H1 (cell line): ENCODE data around the gene NEDD4. TPM values are rescaled to one million over a fixed set of nuclear protein-coding genes. Genes with fewer than 3 reads are reported as not detected.

Experiments used
- CTCF ChIA-PET: fragments of 300-600 bp; sonication (Branson Sonifier 250); formaldehyde crosslinking; loops from one replicate; lab custom pipeline; 2021; ENCODE audit not compliant: partially characterized antibody; lab: Charles Lee
- POLR2A ChIA-PET: fragments of 300-600 bp; sonication (Branson Sonifier 250); formaldehyde crosslinking; loops from one replicate; lab custom pipeline; 2021; ENCODE audit warnings: inconsistent platforms; ENCODE audit not compliant: partially characterized antibody; lab: Charles Lee
- DNase-seq, 2 experiments: peaks; one replicate each; pipeline versions ENCODE4 v3.0.0 to v3.0.0-alpha.2; 2010 to 2022; ENCODE audit warnings: low spot score in 2 of 2, low read depth in 1 of 2, mixed read lengths in 1 of 2
- FAIRE-seq: peaks from 2 replicates; lab custom pipeline; 2011; peaks lifted over from hg19 to GRCh38; lab: Jason Lieb, UNC
- H2AFZ ChIP-seq: 2 replicates; pipeline ENCODE4 v1.8.1; 2012; ENCODE audit warnings: low read length, inconsistent platforms
- H2AK5ac ChIP-seq: 2 replicates; pipeline ENCODE4 v1.6.1; 2013; ENCODE audit warnings: low read depth, low read length
- H2BK120ac ChIP-seq: replicated peaks from 2 replicates; pipeline ENCODE3; 2013; ENCODE audit warnings: low read depth, low read length, inconsistent platforms
- H2BK12ac ChIP-seq: 2 replicates; pipeline ENCODE4 v1.6.1; 2013; ENCODE audit warnings: low read depth, low read length
- H2BK15ac ChIP-seq: 2 replicates; pipeline ENCODE4 v1.6.1; 2013; ENCODE audit warnings: low read length
- H2BK20ac ChIP-seq: 2 replicates; pipeline ENCODE4 v1.6.1; 2013; ENCODE audit warnings: low read length
- H2BK5ac ChIP-seq: 2 replicates; pipeline ENCODE4 v1.6.1; 2013; ENCODE audit warnings: low read depth, low read length
- H3K14ac ChIP-seq: 2 replicates; pipeline ENCODE4 v1.6.1; 2013; ENCODE audit warnings: inconsistent platforms; ENCODE audit not compliant: insufficient read length
- H3K18ac ChIP-seq: 2 replicates; pipeline ENCODE4 v1.6.1; 2013; ENCODE audit warnings: low read length; ENCODE audit errors: extremely low read depth
- H3K23ac ChIP-seq: 2 replicates; pipeline ENCODE4 v1.6.1; 2013; ENCODE audit warnings: inconsistent platforms; ENCODE audit not compliant: insufficient read length
- H3K23me2 ChIP-seq: 2 replicates; pipeline ENCODE4 v1.6.1; 2013; ENCODE audit warnings: low read depth, low read length
- H3K27ac ChIP-seq: 2 replicates; pipeline ENCODE4 v1.6.1; 2011; ENCODE audit warnings: low read depth, low read length, inconsistent platforms
- H3K27me3 ChIP-seq, 4 experiments: replicated peaks in 1 of 4; 1 replicate in 1 of 4; 2 replicates in 3 of 4; pipeline versions ENCODE4 v1.6.1 to v1.8.1; 2011 to 2013; ENCODE audit warnings: low read length in 3 of 4, mild to moderate bottlenecking in 3 of 4, inconsistent platforms in 2 of 4, mixed read lengths in 2 of 4, moderate library complexity in 1 of 4; ENCODE audit not compliant: control insufficient read depth in 3 of 4, insufficient read depth in 3 of 4; ENCODE audit errors: extremely low read depth in 1 of 4
- H3K36me3 ChIP-seq, 4 experiments: 2 replicates each; pipeline versions ENCODE4 v1.6.1 to v1.8.1; 2011 to 2013; ENCODE audit warnings: mild to moderate bottlenecking in 4 of 4, low read length in 3 of 4, moderate library complexity in 2 of 4, control low read depth in 1 of 4, inconsistent platforms in 1 of 4; ENCODE audit not compliant: insufficient read depth in 4 of 4, control insufficient read depth in 2 of 4
- H3K4ac ChIP-seq: replicated peaks from 2 replicates; pipeline ENCODE3; 2013; ENCODE audit warnings: low read length, low read depth, mixed read lengths, inconsistent platforms; ENCODE audit not compliant: insufficient read length
- H3K4me1 ChIP-seq, 4 experiments: replicated peaks in 1 of 4; 1 replicate in 1 of 4; 2 replicates in 3 of 4; pipeline versions ENCODE4 v1.6.1 to v1.8.1; 2011 to 2013; ENCODE audit warnings: low read length in 3 of 4, inconsistent platforms in 2 of 4, mixed read lengths in 1 of 4; ENCODE audit not compliant: insufficient read depth in 4 of 4, control insufficient read depth in 3 of 4
- H3K4me2 ChIP-seq, 2 experiments: 2 replicates each; pipeline versions ENCODE4 v1.6.1 to v1.8.1; 2011 to 2013; ENCODE audit warnings: low read depth in 2 of 2, low read length in 2 of 2, control low read depth in 1 of 2, inconsistent platforms in 1 of 2, mild to moderate bottlenecking in 1 of 2; ENCODE audit not compliant: insufficient read depth in 1 of 2
- H3K4me3 ChIP-seq, 4 experiments: fragments of 200-600, 300-600 bp in 1 of 4; sonication (generic), shearing (Covaris generic), sonication (Bioruptor Twin) in 1 of 4; 2 replicates each; pipeline versions ENCODE4 v1.5.1 to v1.8.1; 2011 to 2016; ENCODE audit warnings: low read length in 4 of 4, low read depth in 3 of 4, control low read depth in 2 of 4, inconsistent platforms in 2 of 4, mild to moderate bottlenecking in 2 of 4, mixed read lengths in 1 of 4, moderate library complexity in 1 of 4; ENCODE audit not compliant: insufficient read depth in 2 of 4; ENCODE audit errors: extremely low read depth in 1 of 4
- H3K56ac ChIP-seq: replicated peaks from 2 replicates; pipeline ENCODE3; 2013; ENCODE audit warnings: low read depth, mild to moderate bottlenecking, mixed read lengths, low read length, inconsistent platforms; ENCODE audit not compliant: insufficient read length
- H3K79me1 ChIP-seq: 2 replicates; pipeline ENCODE4 v1.6.1; 2013; ENCODE audit warnings: low read depth, low read length, control low read depth
- H3K79me2 ChIP-seq, 2 experiments: 2 replicates each; pipeline versions ENCODE4 v1.6.1 to v1.8.1; 2012 to 2013; ENCODE audit warnings: low read length in 2 of 2, mild to moderate bottlenecking in 2 of 2, inconsistent platforms in 1 of 2; ENCODE audit not compliant: insufficient read depth in 2 of 2, control insufficient read depth in 1 of 2
- H3K9ac ChIP-seq, 4 experiments: replicated peaks in 1 of 4; 1 replicate in 1 of 4; 2 replicates in 3 of 4; pipeline versions ENCODE4 v1.6.1 to v1.8.1; 2011 to 2013; ENCODE audit warnings: low read depth in 3 of 4, low read length in 3 of 4, control low read depth in 2 of 4, mild to moderate bottlenecking in 2 of 4, moderate library complexity in 2 of 4, inconsistent platforms in 1 of 4; ENCODE audit errors: extremely low read depth in 1 of 4
- H3K9me3 ChIP-seq, 2 experiments: 2 replicates each; pipeline versions ENCODE4 v1.6.1 to v1.8.1; 2012 to 2013; ENCODE audit warnings: mild to moderate bottlenecking in 2 of 2, moderate library complexity in 2 of 2, control low read depth in 1 of 2, inconsistent platforms in 1 of 2, low read depth in 1 of 2, low read length in 1 of 2, mixed read lengths in 1 of 2; ENCODE audit not compliant: insufficient read depth in 2 of 2
- H4K20me1 ChIP-seq, 2 experiments: replicated peaks in 1 of 2; 2 replicates each; pipeline versions ENCODE3 to v1.8.1; 2011 to 2013; ENCODE audit warnings: inconsistent platforms in 2 of 2, low read length in 2 of 2, mild to moderate bottlenecking in 1 of 2; ENCODE audit not compliant: insufficient read depth in 2 of 2, control insufficient read depth in 1 of 2
- H4K5ac ChIP-seq: 2 replicates; pipeline ENCODE4 v1.6.1; 2013; ENCODE audit warnings: low read length, low read depth, mixed read lengths, inconsistent platforms; ENCODE audit not compliant: insufficient read length
- H4K8ac ChIP-seq: 2 replicates; pipeline ENCODE4 v1.8.0; 2013; ENCODE audit warnings: mild to moderate bottlenecking, moderate library complexity, low read length, inconsistent platforms; ENCODE audit not compliant: insufficient read depth; ENCODE audit errors: extremely low read depth
- H4K91ac ChIP-seq: replicated peaks from 2 replicates; pipeline ENCODE3; 2013; ENCODE audit warnings: low read length, mixed read lengths, inconsistent platforms; ENCODE audit not compliant: insufficient read length
- EGR1 ChIP-seq: IDR thresholded peaks from 2 replicates; pipeline ENCODE4 v1.6.1; 2011; ENCODE audit warnings: low read depth, low read length, borderline replicate concordance
- EZH2 ChIP-seq: fragments of 200-600 bp; sonication (generic); IDR thresholded peaks from 2 replicates; pipeline ENCODE4 v1.7.1; 2012; ENCODE audit warnings: low read depth, mild to moderate bottlenecking, moderate library complexity, low read length, inconsistent platforms; ENCODE audit not compliant: severe bottlenecking
- GABPA ChIP-seq: IDR thresholded peaks from 2 replicates; pipeline ENCODE4 v1.6.1; 2011; ENCODE audit warnings: mild to moderate bottlenecking, low read length, moderate library complexity, borderline replicate concordance; ENCODE audit not compliant: insufficient read depth
- KDM1A ChIP-seq: fragments of 200-600, 300-600 bp; sonication (generic); IDR thresholded peaks from 2 replicates; pipeline ENCODE4 v1.7.1; 2016; ENCODE audit warnings: mild to moderate bottlenecking, low read length, borderline replicate concordance
- KDM4A ChIP-seq: IDR thresholded peaks from one replicate; pipeline ENCODE4 v1.7.1; 2012; ENCODE audit warnings: low read depth, mild to moderate bottlenecking, moderate library complexity, low read length, inconsistent platforms; ENCODE audit not compliant: severe bottlenecking
- PHF8 ChIP-seq: fragments of 200-600 bp; sonication (generic); conservative IDR thresholded peaks from 2 replicates; pipeline ENCODE4 v1.7.1; 2012; ENCODE audit warnings: low read depth, mild to moderate bottlenecking, inconsistent platforms, low read length, moderate library complexity
- RBBP5 ChIP-seq: IDR thresholded peaks from 2 replicates; pipeline ENCODE4 v1.7.1; 2012; ENCODE audit warnings: low read depth, mild to moderate bottlenecking, inconsistent platforms, low read length, moderate library complexity, borderline replicate concordance
- SIRT6 ChIP-seq: IDR thresholded peaks from one replicate; pipeline ENCODE4 v1.7.1; 2012; ENCODE audit warnings: low read length, inconsistent platforms
- SP1 ChIP-seq: IDR thresholded peaks from 2 replicates; pipeline ENCODE4 v1.6.1; 2011; ENCODE audit warnings: low read depth, low read length
- WGBS, 2 experiments: shearing (Covaris generic) in 1 of 2; methylation state at CpG; one replicate each; pipeline versions ENCODE4 v1.1.6 to v1.1.7; 2013 to 2015; ENCODE audit warnings: low lambda C conversion rate in 2 of 2, mixed read lengths in 2 of 2, inconsistent platforms in 1 of 2, low coverage in 1 of 2, missing lambda C conversion rate in 1 of 2; ENCODE audit not compliant: insufficient replicate concordance in 2 of 2, insufficient coverage in 1 of 2, insufficient read length in 1 of 2; ENCODE audit errors: extremely low coverage in 1 of 2, missing lambda C conversion rate in 1 of 2; 5-methylcytosine and 5-hydroxymethylcytosine counted together
- polyA plus RNA-seq, 7 experiments: library from polyadenylated mRNA; depleted of rRNA in 3 of 7; stranded (reverse) in 5 of 7; unstranded in 2 of 7; fragments of >200 nt in 5 of 7; fragments of 200-250 nt in 2 of 7; gene quantifications; 1 replicate in 5 of 7; 2 replicates in 1 of 7; 4 replicates in 1 of 7; pipeline versions ENCODE4 v1.2.1 to v1.2.3, GENCODE V29; 2011 to 2013; ENCODE audit warnings: missing spikeins in 2 of 7, mixed read lengths in 2 of 7
- total RNA-seq: library from RNA; stranded (reverse); fragmentation: NEBNext Ultra II Directional; extraction: Animal tissue kit (Norgen Biotek cat#: 25700); gene quantifications from 2 replicates; pipeline ENCODE4 v1.2.1, GENCODE V29; 2021

Gene NEDD4
- total and polyA plus RNA-seq, 2 of the 8 experiments (the other 6 are each of a cell fraction or from before 2014, with no cell fraction given), result 0.95 to 3.9 TPM

- no peaks in the 10 kb centered on the region for H3K23me2 ChIP-seq
- H3K4ac ChIP-seq, result no peak overlapping the region
- H3K79me2 ChIP-seq, result no peaks in the 10 kb centered on the region
- no peak overlapping the region for H3K9ac ChIP-seq
- H2BK12ac ChIP-seq, result no peak overlapping the region
- no peak overlapping the region for H3K4me2 ChIP-seq
- no peaks in the 10 kb centered on the region for H4K20me1 ChIP-seq
- H2AK5ac ChIP-seq, result no peak overlapping the region
- H3K4me3 ChIP-seq, result no peak overlapping the region
- CTCF ChIA-PET, result interaction anchor here (0.7 to 2.6 kb wide), 8 partner anchors 8 to 402 kb away, joined by 3 to 10 read pairs (median 3); no protein-coding TSS in a partner anchor
- H4K8ac ChIP-seq, result no peak overlapping the region
- H3K14ac ChIP-seq, result no peak overlapping the region
- H3K23ac ChIP-seq, result no peak overlapping the region
- no peak overlapping the region for H2BK5ac ChIP-seq
- H3K4me1 ChIP-seq, result no peaks in the 10 kb centered on the region
- H3K56ac ChIP-seq, result no peak overlapping the region
- no peak overlapping the region for H2BK20ac ChIP-seq
- WGBS, 2 experiments, result 100% methylated on average over 1 of the region's 1 CpG; no CpG with 5 or more reads in 1 of the 2 experiments
- no peak overlapping the region for H4K91ac ChIP-seq
- POLR2A ChIA-PET, result interaction anchor here (0.6 kb wide), 2 partner anchors 8 to 269 kb away, joined by 4 to 6 read pairs; no protein-coding TSS in a partner anchor
- no peak for FAIRE-seq
- no peak overlapping the region for H3K27ac ChIP-seq
- H2BK120ac ChIP-seq, result no peak overlapping the region
- H4K5ac ChIP-seq, result no peak overlapping the region
- H3K79me1 ChIP-seq, result no peaks in the 10 kb centered on the region
- H3K9me3 ChIP-seq, result no peaks in the 10 kb centered on the region
- DNase-seq, result no peak
- H3K18ac ChIP-seq, result no peak overlapping the region
- no peaks in the 10 kb centered on the region for H3K36me3 ChIP-seq
- H2BK15ac ChIP-seq, result no peak overlapping the region
- H2AFZ ChIP-seq, result no peak overlapping the region
- no peaks in the 10 kb centered on the region for H3K27me3 ChIP-seq
- TF ChIP-seq EGR1, result no peak
- TF ChIP-seq GABPA, result no peak
- no peak for TF ChIP-seq PHF8
- no peak for TF ChIP-seq SP1
- TF ChIP-seq KDM4A, result no peak
- no peak for TF ChIP-seq KDM1A
- no peak for TF ChIP-seq SIRT6
- no peak for TF ChIP-seq RBBP5
- TF ChIP-seq EZH2, result no peak
Observed at GRCh38 chr15:55859681-55860080, 133.7 kb downstream of the NEDD4 start.
